ENCODE results near the gene PAX7.

DNA sequence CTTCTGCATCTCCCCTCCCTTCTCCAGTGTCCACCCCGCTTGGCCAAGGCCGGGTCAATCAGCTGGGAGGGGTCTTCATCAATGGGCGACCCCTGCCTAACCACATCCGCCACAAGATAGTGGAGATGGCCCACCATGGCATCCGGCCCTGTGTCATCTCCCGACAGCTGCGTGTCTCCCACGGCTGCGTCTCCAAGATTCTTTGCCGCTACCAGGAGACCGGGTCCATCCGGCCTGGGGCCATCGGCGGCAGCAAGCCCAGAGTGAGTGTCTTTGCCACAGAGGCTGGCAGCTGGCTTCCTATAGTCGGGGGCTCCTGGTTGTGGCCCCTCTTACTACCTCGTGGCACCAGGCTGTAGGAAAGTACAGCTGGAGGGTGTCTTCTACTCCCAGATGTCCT is 3.6 kb downstream of the PAX7 start:
- TF ChIP-seq, protein P1, sequence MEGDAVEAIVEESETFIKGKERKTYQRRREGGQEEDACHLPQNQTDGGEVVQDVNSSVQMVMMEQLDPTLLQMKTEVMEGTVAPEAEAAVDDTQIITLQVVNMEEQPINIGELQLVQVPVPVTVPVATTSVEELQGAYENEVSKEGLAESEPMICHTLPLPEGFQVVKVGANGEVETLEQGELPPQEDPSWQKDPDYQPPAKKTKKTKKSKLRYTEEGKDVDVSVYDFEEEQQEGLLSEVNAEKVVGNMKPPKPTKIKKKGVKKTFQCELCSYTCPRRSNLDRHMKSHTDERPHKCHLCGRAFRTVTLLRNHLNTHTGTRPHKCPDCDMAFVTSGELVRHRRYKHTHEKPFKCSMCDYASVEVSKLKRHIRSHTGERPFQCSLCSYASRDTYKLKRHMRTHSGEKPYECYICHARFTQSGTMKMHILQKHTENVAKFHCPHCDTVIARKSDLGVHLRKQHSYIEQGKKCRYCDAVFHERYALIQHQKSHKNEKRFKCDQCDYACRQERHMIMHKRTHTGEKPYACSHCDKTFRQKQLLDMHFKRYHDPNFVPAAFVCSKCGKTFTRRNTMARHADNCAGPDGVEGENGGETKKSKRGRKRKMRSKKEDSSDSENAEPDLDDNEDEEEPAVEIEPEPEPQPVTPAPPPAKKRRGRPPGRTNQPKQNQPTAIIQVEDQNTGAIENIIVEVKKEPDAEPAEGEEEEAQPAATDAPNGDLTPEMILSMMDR (IDR thresholded peaks at IDR 0.05), result no peak
- TF ChIP-seq POLR2A (IDR thresholded peaks at IDR 0.05), result no peak
